GM19452 (cell line): ENCODE measurements around the gene PDE4B.
"Not testable (repeated sequence)": the region's sequence is repeated elsewhere in the genome, so short reads cannot be mapped to it uniquely, and the experiment has no call there.

ENCODE experiments used
- ATAC-seq: cut with Tn5 transposase; IDR thresholded peaks from one replicate; pipeline ENCODE4 v1.9.1; 2021; ENCODE audit not compliant: unreplicated experiment

PDE4B gene

DNA sequence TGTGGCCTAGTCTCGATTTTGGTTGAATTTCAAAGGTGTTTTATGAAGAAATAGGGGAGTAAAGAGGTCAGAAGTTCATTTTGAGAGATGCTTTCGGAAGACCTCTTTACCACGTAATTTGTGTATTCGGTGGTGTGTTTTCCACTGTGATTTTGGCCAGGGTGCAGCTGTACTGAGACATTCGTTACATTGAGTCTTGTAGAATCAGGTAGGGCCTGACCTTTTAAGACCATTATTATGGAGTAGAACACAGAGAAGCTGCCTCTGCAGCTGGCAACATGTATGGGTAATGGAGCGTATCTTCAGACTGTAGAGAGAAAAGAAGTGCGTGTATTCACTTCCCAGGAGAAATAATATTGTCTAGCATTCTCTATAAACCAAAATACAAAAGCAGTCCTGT is 326.5 kb downstream of the PDE4B start:
- no peak for ATAC-seq

- no peak for ATAC-seq
These were observed 332.0 kb downstream of the PDE4B start for GRCh38 chr1:66124670-66125069.

DNA sequence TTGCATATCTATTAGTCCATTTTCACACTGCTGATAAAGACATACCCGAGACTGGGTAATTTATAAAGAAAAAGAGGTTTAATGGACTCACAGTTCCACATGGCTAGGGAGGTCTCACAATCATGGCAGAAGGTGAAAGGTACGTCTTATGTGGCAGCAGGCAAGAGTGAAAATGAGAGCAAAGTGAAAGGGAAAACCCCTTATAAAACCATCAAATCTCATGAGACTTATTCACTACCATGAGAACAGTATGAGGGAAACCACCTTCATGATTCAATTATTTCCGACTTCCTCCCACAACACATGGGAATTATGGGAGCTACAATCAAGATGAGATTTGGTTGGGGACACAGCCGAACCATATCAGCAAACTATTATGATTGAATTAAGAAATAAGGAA is 335.9 kb downstream of the PDE4B start:
- ATAC-seq = not testable (repeated sequence)

DNA sequence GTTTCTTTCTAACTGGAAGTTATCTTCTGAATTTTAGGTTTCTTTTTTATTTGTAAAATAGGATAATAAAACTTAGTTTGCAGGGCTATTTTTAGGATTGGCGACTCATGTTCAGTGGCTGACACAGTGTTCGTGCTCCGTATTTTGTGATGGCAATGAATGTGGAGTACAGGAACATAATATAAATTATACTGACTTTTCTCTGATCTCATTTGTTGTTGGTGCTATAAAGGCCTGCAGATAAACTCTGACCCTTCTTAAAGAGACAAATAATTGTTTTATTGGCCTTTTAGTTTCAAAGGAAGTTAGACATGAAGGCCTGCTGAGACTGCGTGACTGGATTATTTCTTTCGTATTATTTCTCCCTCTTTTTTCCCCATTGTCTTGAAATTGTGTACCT is 339.6 kb downstream of the PDE4B start:
- no peak for ATAC-seq

DNA sequence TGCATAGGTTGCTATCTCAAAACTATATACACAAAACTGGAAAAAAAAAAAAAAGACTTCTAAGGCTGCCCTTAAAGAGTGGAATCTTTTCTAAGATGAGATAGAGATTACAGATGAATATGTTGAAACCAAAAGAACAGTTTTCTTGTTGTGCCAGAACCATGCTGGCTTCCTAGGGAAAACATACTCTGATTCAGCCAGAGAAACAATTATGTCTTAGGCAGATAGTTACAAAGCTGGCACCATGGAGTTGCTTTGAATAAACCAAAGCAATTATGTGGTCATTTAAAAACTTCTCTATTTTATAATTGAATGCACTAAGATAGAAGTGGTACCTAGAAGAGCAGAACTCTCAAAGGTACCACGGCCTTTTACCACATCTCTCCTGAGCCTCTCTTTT is 341.3 kb downstream of the PDE4B start:
- ATAC-seq = no peak

DNA sequence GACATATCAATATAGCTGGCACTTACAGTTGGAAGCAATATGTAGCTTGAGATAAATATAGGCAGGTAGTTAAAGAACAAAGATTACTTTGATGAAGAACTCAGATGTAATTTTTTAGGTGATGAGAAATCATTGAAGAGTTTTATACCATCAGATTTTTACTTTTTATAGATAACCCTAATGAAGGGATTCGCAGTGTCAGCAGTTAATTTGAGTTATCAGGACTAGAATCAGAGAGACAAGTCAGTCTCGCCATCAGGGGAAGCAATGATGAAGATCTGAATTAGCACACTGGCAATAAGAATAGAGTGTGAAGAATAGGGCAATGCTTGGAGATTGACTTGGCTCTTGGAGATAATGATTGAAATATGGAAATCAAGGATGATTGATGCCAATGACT is 342.5 kb downstream of the PDE4B start:
- ATAC-seq = no peak

GRCh38 chr1:66136423-66136822 is 343.7 kb downstream of the PDE4B start:
- not testable (repeated sequence) for ATAC-seq

GRCh38 chr1:66137235-66137634 is 344.5 kb downstream of the PDE4B start:
- no peak for ATAC-seq

GRCh38 chr1:66138613-66139012 is 345.9 kb downstream of the PDE4B start:
- ATAC-seq = no peak

- ATAC-seq = no peak
These were observed 347.4 kb downstream of the PDE4B start for GRCh38 chr1:66140072-66140471.

DNA sequence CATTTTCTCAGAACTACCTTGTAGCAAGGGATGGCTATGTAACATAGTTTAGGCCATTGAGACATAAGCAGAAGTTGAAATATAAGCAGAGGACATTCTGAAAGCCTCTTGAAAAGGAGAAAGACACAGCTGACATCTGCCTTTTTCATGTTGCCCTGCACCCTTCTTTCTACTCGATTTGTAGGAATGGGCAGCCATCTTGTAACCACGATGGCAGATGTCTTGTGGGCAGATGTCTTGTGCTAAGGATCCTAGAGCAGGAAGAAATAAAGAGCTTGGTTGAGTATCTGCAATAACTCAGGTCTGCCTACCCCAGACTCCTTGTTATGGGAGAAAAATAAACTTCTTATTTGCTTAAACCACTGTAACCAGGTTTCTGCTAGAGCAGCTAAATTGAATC is 351.0 kb downstream of the PDE4B start:
- ATAC-seq = no peak

DNA sequence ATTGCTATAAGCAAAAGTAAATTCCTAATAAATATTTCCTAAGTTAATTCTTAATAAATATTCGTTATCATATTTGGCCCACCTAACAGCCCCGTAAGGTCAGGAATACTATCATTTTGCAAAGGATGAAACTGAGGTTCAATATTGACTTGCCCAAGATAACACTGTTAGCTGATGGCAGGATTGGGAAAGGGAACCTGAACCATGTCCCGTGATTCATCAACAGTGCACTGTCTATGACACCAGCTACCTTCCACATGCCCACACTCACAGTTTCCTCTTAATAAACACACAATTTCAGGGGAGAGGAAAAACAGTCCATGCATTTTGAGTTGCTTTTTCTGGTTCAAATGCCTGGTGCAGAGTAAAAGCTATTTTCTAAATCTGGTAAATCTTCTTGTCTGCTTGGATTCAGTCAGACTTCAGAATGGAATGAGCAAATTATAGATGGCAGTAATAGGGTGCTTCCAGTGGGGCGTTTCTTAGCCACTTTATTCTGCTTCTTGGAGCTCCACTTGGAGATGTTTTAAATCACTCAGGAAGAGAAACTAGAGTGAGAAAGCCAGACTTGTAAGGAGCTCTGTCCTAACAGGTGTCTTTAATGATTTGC is 354.6 kb downstream of the PDE4B start:
- no peak for ATAC-seq

DNA sequence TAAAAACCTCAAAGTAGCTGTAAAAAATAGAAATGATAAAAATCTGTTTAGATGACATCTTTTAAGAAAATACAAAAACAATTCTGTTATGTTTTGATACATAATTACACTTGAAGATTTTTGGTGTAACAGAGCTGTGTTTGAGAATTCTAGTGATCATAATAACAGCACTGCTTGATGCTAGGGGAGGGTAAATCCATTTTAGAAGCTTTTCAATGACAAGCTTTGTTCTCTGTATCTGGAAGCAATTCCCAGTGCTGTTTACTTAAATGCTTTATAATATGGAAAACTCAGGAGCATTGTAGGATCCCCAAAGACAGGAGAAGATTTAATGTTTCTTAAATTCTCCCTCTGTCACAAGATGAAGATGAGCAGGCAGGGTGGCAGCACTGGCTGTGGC is 359.3 kb downstream of the PDE4B start:
- no peak for ATAC-seq

DNA sequence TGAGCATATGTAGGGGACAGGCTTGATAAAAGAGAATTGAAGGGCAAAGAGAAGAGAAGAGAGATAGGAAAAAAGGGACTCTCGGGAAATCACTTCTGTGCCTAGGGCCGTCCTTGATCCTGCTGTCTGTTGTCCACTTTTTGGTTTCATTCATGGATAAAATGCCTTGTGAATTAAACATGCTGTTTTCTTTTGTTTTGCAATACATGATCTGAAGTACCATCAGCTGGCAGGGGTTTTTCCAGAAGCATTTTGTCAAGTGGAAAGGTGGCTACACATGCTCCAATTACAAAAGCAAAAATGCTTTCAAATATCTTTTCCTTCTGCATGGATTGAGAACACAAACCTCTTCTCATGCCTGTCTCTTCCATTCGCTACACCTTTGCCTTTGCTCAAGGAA is 361.7 kb downstream of the PDE4B start:
- no peak for ATAC-seq

GRCh38 chr1:66156144-66156543 is 363.4 kb downstream of the PDE4B start:
- ATAC-seq = no peak

DNA sequence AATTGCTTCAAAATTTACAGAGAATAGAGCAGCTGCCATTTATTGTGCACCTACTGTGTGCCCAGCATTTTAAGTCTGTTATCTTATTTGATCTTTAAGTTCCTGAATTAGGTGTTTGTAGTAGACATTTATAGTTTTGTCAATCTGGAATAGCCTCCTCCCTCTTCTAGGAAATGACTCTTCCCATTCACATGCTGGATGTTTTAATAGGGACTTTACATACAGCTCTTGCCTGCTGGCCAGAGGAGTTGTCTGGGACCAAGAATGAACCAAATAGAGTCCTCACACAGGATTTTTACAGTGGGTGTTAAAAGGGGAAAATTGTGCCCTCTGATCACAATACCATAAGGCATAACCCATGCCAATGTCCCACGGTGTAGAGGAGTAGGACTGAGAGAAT is 367.1 kb downstream of the PDE4B start:
- ATAC-seq = no peak

DNA sequence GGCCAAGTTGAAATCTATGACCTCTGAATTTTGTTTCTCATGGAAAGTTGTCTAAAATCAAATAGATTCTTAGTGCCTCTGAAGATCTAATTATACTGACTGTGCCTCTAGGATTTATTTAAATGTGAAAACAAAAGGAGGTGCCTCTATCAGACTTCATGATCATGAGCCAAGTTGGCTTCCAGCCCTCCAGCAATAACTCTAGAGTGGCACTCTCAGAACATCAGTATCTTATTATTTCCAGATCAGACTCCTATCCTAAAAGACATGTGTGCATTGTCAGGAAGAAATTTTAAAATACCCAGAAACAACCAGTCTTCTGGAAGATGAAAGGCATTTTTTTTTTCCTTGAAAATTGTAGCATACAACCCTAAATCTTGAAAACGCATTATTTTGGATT is 368.0 kb downstream of the PDE4B start:
- no peak for ATAC-seq

DNA sequence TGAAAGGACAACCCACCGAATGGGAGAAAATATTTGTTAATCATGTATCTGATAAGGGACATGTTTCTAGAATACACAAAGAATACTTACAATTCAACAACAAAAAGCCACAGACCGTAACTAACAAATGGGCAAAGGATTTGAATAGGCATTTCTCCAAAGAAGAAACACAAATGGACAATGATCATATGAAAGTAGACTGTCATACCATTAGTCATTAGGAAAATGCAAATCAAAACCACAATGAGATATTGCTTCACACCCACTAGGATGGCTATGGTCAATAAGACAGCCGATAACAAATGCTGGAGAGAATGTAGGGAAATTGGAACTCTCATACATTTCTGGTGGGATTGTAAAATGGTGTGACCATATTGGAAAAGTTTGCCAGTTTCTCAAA is 374.1 kb downstream of the PDE4B start:
- no peak for ATAC-seq

DNA sequence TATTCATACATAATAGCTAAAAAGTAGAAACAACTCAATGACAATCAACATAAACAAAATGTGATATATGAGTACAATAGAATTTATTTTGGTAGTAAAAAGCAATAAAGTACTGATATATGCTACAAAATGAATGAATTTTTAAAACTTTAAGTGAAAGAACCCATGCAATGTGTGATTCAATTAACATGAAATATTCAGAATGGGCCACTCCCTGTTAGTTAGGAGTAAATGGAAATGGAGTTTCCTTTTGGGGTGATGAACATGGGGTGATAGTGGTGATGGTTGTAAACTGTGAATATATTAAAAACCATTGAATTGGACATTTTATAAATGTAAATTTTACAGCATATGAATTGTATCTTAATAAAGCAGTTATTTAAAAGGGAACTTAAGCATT is 374.6 kb downstream of the PDE4B start:
- no peak for ATAC-seq

- no peak for ATAC-seq
These were observed 375.8 kb downstream of the PDE4B start for GRCh38 chr1:66168467-66168887.

DNA sequence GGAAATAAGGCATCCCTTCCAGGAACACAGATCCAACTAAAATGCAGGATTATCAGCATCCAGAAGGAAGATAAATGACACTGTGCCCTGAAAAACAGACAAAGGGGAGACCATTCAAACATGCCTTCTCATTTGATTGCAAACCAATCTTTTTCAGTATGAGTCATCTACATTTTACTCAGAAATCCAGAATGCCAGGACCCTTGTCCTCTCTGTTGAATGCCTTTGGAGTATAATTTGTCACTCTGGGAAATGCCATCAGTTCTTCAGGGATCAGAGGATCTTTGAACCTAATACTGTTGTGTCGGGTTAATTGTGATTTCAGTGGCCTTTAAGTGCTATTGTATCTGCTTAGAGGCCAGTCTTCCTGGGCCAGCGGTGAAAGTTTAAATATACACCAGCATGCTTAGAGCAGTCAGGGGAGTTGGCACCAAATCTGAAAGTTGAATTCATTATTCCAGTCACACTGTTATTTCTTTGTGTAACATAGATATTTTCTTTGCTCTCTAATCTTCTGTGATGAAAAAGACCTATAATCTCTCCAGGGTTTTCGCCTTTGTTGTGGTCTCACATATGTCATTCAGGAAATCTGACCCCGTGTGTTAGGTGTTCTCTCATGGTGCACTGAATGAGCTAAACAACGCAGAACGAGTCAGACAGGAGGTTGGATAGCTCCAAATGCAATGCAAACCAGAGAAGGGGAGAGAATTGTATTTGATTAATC is 376.4 kb downstream of the PDE4B start:
- ATAC-seq = no peak

- no peak for ATAC-seq
These were observed 379.6 kb downstream of the PDE4B start for GRCh38 chr1:66172272-66172671.

GRCh38 chr1:66175098-66175497 is 382.4 kb downstream of the PDE4B start:
- ATAC-seq = no peak
